CD14-positive monocyte (primary cell): ENCODE measurements around the gene PIK3CD. TPM values are rescaled to one million over a fixed set of nuclear protein-coding genes. Genes with fewer than 3 reads are reported as not detected.

Experiments
- DNase-seq, 3 donors: peaks; one replicate each; pipeline ENCODE4 v3.0.0-alpha.2; 2011 to 2022
- H2AFZ ChIP-seq: 2 replicates; pipeline ENCODE4 v1.6.0; 2012; ENCODE audit warnings: mild to moderate bottlenecking, low read depth, low read length, inconsistent platforms; ENCODE audit not compliant: insufficient read depth, poor library complexity, severe bottlenecking
- H3K27ac ChIP-seq, 2 donors: 1 replicate in 1 of 2; 2 replicates in 1 of 2; pipeline ENCODE4 v1.5.1; 2012 to 2013; ENCODE audit warnings: low read length in 2 of 2, control low read depth in 1 of 2, inconsistent platforms in 1 of 2, low read depth in 1 of 2, mild to moderate bottlenecking in 1 of 2
- H3K27me3 ChIP-seq, 2 donors: one replicate each; pipeline versions ENCODE4 v1.6.0 to v1.6.1; 2011 to 2013; ENCODE audit warnings: low read length in 2 of 2; ENCODE audit not compliant: control insufficient read depth in 2 of 2, insufficient read depth in 2 of 2
- H3K36me3 ChIP-seq, 2 donors: replicated peaks in 1 of 2; 1 replicate in 1 of 2; 2 replicates in 1 of 2; pipeline versions ENCODE4 v1.5.1 to v1.6.1; 2012 to 2013; ENCODE audit warnings: low read length in 2 of 2, control low read depth in 1 of 2, inconsistent platforms in 1 of 2, mild to moderate bottlenecking in 1 of 2; ENCODE audit not compliant: insufficient read depth in 2 of 2, control insufficient read depth in 1 of 2
- H3K4me1 ChIP-seq, 2 donors: 1 replicate in 1 of 2; 2 replicates in 1 of 2; pipeline versions ENCODE4 v1.5.1 to v1.6.1; 2012 to 2013; ENCODE audit warnings: low read length in 2 of 2, control low read depth in 1 of 2, inconsistent platforms in 1 of 2, mild to moderate bottlenecking in 1 of 2, moderate library complexity in 1 of 2; ENCODE audit not compliant: insufficient read depth in 2 of 2, control insufficient read depth in 1 of 2
- H3K4me2 ChIP-seq: replicated peaks from 2 replicates; pipeline ENCODE3; 2012; ENCODE audit warnings: low read length, moderate library complexity, mild to moderate bottlenecking; ENCODE audit not compliant: poor library complexity, severe bottlenecking; ENCODE audit errors: extremely low read depth
- H3K4me3 ChIP-seq, 3 experiments: fragments of 200-600 bp in 1 of 3; sonication (generic) in 1 of 3; replicated peaks in 1 of 3; 1 replicate in 2 of 3; 2 replicates in 1 of 3; pipeline ENCODE4 v1.5.1; 2011 to 2013; ENCODE audit warnings: low read length in 3 of 3, mild to moderate bottlenecking in 3 of 3, control low read depth in 2 of 3, low read depth in 2 of 3, inconsistent platforms in 1 of 3, moderate library complexity in 1 of 3
- H3K79me2 ChIP-seq: 2 replicates; pipeline ENCODE4 v1.6.0; 2012; ENCODE audit warnings: mild to moderate bottlenecking, control low read depth, inconsistent platforms, low read length, moderate library complexity; ENCODE audit not compliant: insufficient read depth
- H3K9ac ChIP-seq: 2 replicates; pipeline ENCODE4 v1.6.0; 2017; ENCODE audit warnings: low read length, mild to moderate bottlenecking; ENCODE audit not compliant: insufficient read depth, poor library complexity, severe bottlenecking
- H3K9me3 ChIP-seq, 2 donors: replicated peaks in 1 of 2; 1 replicate in 1 of 2; 2 replicates in 1 of 2; pipeline versions ENCODE4 v1.5.1 to v1.6.1; 2012 to 2013; ENCODE audit warnings: low read length in 2 of 2, control low read depth in 1 of 2; ENCODE audit not compliant: control insufficient read depth in 1 of 2, insufficient read depth in 1 of 2
- H4K20me1 ChIP-seq: 2 replicates; pipeline ENCODE4 v1.6.0; 2012; ENCODE audit warnings: mild to moderate bottlenecking, low read length, control low read depth, moderate library complexity; ENCODE audit not compliant: insufficient read depth
- H3K27ac Mint-ChIP-seq, 7 donors: one replicate each; pipeline ENCODE4 v1.8.0; 2020; ENCODE audit warnings: mild to moderate bottlenecking in 7 of 7, mixed read lengths in 7 of 7, moderate library complexity in 6 of 7, inconsistent platforms in 2 of 7
- H3K27me3 Mint-ChIP-seq, 3 donors: one replicate each; pipeline ENCODE4 v1.8.0; 2021 to 2022; ENCODE audit warnings: low read depth in 3 of 3, mild to moderate bottlenecking in 3 of 3, mixed read lengths in 3 of 3, moderate library complexity in 3 of 3, inconsistent platforms in 1 of 3
- H3K36me3 Mint-ChIP-seq, 2 donors: one replicate each; pipeline ENCODE4 v1.8.0; 2020; ENCODE audit warnings: mixed read lengths in 2 of 2, inconsistent platforms in 1 of 2, mild to moderate bottlenecking in 1 of 2
- H3K4me1 Mint-ChIP-seq: one replicate; pipeline ENCODE4 v1.8.0; 2020; ENCODE audit warnings: mild to moderate bottlenecking, mixed read lengths
- H3K4me3 Mint-ChIP-seq, 2 donors: one replicate each; pipeline ENCODE4 v1.8.0; 2020; ENCODE audit warnings: mild to moderate bottlenecking in 2 of 2, mixed read lengths in 2 of 2, moderate library complexity in 1 of 2
- H3K9me3 Mint-ChIP-seq, 7 donors: one replicate each; pipeline ENCODE4 v1.8.0; 2020 to 2022; ENCODE audit warnings: mixed read lengths in 7 of 7, mild to moderate bottlenecking in 6 of 7, moderate library complexity in 6 of 7, inconsistent platforms in 2 of 7
- WGBS: methylation state at CpG from one replicate; pipeline ENCODE4 v1.1.5; 2013; ENCODE audit warnings: missing lambda C conversion rate; ENCODE audit not compliant: insufficient coverage; 5-methylcytosine and 5-hydroxymethylcytosine counted together
- intact Hi-C, 2 donors: fragments of 100-400 bp; cut with micrococcal nuclease; formaldehyde crosslinking; loops; one replicate each; pipeline versions ENCODE4 v1.15.0 to v1.15.1; 2023
- polyA plus RNA-seq, 3 donors: library from polyadenylated mRNA; depleted of rRNA in 1 of 3; unstranded in 2 of 3; stranded (reverse) in 1 of 3; fragments of 300-500 nt in 2 of 3; fragments of >200 nt in 1 of 3; fragmentation: Illumina TruSeq in 2 of 3; gene quantifications; 1 replicate in 2 of 3; 2 replicates in 1 of 3; pipeline ENCODE4 v1.2.3, GENCODE V29; 2012 to 2021
- TF ChIP-seq, protein P1 (sequence below): fragments of 200-600 bp; IDR thresholded peaks from one replicate; pipeline ENCODE4 v1.8.0; 2022; ENCODE audit warnings: antibody characterized with exemption, mild to moderate bottlenecking

The PIK3CD gene
- polyA plus RNA-seq, 3 donors, result 33.2 to 120 (median 52.2) TPM

- Mint-ChIP-seq H3K4me3 (no peak overlapping the region), H3K27ac (peak overlapping the region in 1 of 7 donors; percentile 26), H3K36me3 (peaks cover 65 to 90% of the 10 kb centered on the region in 2 donors), H3K9me3 (peaks cover 0 to 3% (median 0%) of the 10 kb centered on the region in 7 donors), H3K27me3 (peaks cover 0 to 1% (median 0%) of the 10 kb centered on the region in 3 donors), H3K4me1 (peaks cover 18% of the 10 kb centered on the region)
- Histone ChIP-seq H3K27me3 (no peaks in the 10 kb centered on the region), H3K79me2 (peaks cover 62% of the 10 kb centered on the region), H2AFZ (no peak overlapping the region), H3K4me3 (no peak overlapping the region), H3K9me3 (peaks cover 0 to 4% of the 10 kb centered on the region in 2 donors), H4K20me1 (peaks cover 98% of the 10 kb centered on the region), H3K9ac (no peak overlapping the region), H3K4me1 (peaks cover 23 to 30% of the 10 kb centered on the region in 2 donors), H3K27ac (peak overlapping the region in 1 of 2 donors; percentile 36), H3K36me3 (peaks cover 90 to 92% of the 10 kb centered on the region in 2 donors), H3K4me2 (no peak overlapping the region)
- TF ChIP-seq, protein P1, sequence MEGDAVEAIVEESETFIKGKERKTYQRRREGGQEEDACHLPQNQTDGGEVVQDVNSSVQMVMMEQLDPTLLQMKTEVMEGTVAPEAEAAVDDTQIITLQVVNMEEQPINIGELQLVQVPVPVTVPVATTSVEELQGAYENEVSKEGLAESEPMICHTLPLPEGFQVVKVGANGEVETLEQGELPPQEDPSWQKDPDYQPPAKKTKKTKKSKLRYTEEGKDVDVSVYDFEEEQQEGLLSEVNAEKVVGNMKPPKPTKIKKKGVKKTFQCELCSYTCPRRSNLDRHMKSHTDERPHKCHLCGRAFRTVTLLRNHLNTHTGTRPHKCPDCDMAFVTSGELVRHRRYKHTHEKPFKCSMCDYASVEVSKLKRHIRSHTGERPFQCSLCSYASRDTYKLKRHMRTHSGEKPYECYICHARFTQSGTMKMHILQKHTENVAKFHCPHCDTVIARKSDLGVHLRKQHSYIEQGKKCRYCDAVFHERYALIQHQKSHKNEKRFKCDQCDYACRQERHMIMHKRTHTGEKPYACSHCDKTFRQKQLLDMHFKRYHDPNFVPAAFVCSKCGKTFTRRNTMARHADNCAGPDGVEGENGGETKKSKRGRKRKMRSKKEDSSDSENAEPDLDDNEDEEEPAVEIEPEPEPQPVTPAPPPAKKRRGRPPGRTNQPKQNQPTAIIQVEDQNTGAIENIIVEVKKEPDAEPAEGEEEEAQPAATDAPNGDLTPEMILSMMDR, result peak; percentile 93
- 92% methylated on average over 24 of the region's 29 CpGs for WGBS
- peak in 1 of 3 donors; percentile 27 for DNase-seq
- intact Hi-C loops, result loop anchor here (5.0 to 10.0 kb wide), 2 partner anchors 143 to 146 kb away; no protein-coding TSS in a partner anchor
These were observed 70.3 kb downstream of the PIK3CD start for GRCh38 chr1:9721606-9722377.

- peaks cover 60% of the 10 kb centered on the region for H3K79me2 ChIP-seq
- no peak overlapping the region for H2AFZ ChIP-seq
- H3K27me3 Mint-ChIP-seq, result peaks cover 0 to 1% (median 0%) of the 10 kb centered on the region in 3 donors
- DNase-seq, result no peak
- H3K9ac ChIP-seq, result no peak overlapping the region
- H3K36me3 Mint-ChIP-seq, result peaks cover 66 to 92% of the 10 kb centered on the region in 2 donors
- peak overlapping the region in 2 of 7 donors; percentile 26 for H3K27ac Mint-ChIP-seq
- TF ChIP-seq, protein P1, result no peak
- H3K27ac ChIP-seq, result peak overlapping the region in 1 of 2 donors; percentile 36
- peaks cover 0 to 3% (median 0%) of the 10 kb centered on the region in 7 donors for H3K9me3 Mint-ChIP-seq
- H3K4me2 ChIP-seq, result no peak overlapping the region
- peaks cover 13% of the 10 kb centered on the region for H3K4me1 Mint-ChIP-seq
- no peak overlapping the region for H3K4me3 Mint-ChIP-seq
- H4K20me1 ChIP-seq, result peaks cover 98% of the 10 kb centered on the region
- peaks cover 17 to 25% of the 10 kb centered on the region in 2 donors for H3K4me1 ChIP-seq
- intact Hi-C loops, result loop anchor here (5.0 to 10.0 kb wide), 2 partner anchors 142 to 145 kb away; no protein-coding TSS in a partner anchor
- WGBS, result 83% methylated on average over 5 of the region's 10 CpGs
- H3K27me3 ChIP-seq, result no peaks in the 10 kb centered on the region
- H3K4me3 ChIP-seq, result no peak overlapping the region
- H3K9me3 ChIP-seq, result peaks cover 0 to 4% of the 10 kb centered on the region in 2 donors
- H3K36me3 ChIP-seq, result peaks cover 90 to 92% of the 10 kb centered on the region in 2 donors
These were observed 70.8 kb downstream of the PIK3CD start for GRCh38 chr1:9722378-9722749.
